ENCODE measurements around the gene ANKRD42.
"Not testable (repeated sequence)": the region's sequence is repeated elsewhere in the genome, so short reads cannot be mapped to it uniquely, and the experiment has no call there.

Gene ANKRD42

GRCh38 chr11:83174008-83174407 lies 19.5 kb upstream of the ANKRD42 start:
- no peak for DNase-seq

DNA sequence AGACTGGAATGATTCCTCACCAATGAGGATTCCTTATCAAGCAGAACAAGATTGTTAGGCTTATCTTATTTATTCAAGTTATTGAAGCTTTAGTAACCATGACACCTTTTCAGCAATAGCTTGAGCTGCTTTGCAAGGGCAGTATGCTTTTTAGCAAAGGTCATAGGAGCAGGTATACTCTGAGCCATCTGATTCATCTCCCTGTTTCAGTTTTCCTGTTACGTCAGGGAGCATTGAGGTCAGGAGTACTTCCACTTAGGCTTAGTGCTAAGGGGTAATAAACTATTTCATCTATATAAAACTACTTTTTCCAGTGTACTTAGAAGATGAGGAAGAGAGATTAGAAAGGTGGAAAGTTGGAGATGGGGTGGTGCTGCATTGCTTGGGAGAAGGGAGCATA lies 17.7 kb upstream of the ANKRD42 start:
- DNase-seq = no peak

DNA sequence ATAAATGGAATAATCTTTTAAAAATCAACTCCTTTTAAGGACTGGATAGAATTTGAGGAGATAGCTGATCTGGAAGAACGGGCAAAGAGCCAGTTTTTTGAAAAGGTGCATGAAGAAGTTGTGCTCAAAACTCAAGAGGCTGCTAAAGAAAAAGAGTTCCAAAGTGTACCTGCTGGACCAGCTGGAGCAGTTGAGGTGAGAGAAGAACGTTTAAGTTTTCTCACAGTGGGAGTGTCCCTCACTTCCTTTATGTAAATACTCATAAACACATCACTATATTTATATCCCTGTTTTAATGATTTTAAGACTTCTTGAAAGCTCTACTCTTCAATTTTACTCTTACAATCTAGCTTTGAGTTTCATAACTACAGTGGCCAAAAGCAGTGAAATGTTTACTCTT lies 11.7 kb upstream of the ANKRD42 start:
- DNase-seq = no peak

DNA sequence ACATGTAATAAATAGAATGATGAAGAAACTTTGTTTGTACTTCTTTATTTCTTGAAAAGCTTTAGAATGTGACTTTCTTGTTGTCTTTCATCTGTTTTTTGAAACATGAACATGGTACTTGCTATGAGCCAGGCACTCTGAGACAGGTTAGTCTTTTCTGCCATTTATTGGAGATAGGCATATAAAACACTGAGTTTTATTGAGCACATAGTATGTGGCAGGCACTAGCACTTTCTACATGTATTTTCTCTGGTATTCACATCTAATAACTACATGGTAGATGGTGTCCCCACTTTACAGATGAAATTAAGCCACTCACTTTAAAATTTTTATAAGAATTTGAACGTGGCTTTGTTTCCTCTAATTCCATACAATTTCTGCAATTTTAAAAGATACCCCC lies 7.7 kb upstream of the ANKRD42 start:
- no peak for DNase-seq

- DNase-seq = no peak
Observed at GRCh38 chr11:83187465-83187864, 6.0 kb upstream of the ANKRD42 start.

DNA sequence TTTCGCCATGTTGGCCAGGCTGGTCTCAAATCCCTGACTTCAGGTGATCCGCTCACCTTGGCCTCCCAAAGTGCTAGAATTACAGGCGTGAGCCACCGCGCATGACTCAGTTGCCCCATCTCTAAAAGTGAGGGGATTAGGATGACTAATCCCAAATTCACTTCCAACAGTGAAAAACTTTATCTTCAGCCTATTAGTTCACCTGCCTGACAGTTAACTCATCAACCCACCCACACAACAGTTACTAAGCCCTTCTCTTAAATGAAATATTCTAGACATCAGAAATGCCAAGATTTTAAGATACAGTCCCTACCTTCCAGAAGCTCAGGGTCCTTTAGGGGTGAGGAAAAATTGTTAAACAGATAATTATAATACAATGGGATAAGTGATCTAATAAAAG lies 2.0 kb upstream of the ANKRD42 start:
- peak; percentile 16 to 25 for DNase-seq

GRCh38 chr11:83191986-83192385 lies 1.5 kb upstream of the ANKRD42 start:
- no peak for DNase-seq

GRCh38 chr11:83192606-83193245 lies 786 bp upstream of the ANKRD42 start:
- DNase-seq = no peak

DNA sequence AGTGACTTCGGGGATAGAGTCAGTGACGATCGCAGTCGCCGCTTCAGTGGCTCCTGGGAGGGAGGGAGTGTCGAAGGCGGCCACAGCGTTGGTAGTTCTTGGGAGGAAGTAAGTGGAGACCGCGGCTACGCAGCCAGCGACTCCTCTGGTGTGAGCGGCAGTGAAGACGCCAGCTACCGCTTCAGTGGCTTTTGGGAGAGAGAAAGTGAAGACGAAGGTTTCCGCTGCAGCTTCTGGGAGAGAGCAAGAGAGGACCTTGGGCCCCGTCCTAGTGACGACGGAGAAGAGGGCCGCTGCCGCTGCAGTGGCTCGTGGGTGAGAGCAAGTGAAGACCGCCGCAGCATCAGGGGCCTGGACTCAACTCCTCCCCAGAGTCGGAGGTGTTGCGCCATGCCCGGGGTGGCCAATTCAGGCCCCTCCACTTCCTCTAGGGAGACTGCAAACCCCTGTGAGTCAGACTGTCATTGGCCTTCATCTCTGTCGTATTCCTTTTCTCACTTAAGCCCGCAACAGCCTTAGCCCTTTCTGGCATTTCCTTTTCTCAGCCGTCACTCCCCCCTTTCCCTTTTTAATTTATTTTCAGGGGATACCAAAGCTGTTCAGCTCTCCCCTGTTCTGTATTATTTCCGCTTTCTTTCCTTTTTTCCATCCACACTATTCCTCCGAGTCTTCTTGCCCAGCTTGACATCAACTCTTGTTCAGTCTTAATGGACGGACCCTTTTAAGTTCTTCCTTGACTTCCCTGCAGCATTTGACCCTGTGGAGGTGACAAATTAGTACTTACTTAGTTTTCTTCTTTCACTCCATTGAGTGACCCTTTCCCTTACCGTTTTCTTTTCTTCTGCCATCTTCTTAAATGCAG lies 1.0 kb downstream of the ANKRD42 start:
- DNase-seq = peak; percentile 34 to 48

DNA sequence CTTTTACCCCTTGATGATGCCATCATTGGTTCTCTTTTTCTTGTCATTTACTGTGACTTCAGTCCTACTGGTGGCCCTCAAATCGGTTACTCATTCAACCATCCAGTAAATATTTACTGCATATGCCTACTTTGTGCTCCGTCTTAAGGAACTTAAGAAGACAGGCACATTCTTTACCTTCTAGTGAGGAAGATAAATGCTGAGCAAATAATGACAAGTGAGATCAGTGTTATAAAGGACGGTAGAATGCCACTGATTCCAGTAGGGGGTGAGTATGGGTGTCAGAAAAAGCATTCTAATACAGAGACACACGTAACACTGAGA lies 1.6 kb downstream of the ANKRD42 start:
- no peak for DNase-seq

- DNase-seq = no peak
Observed at GRCh38 chr11:83195649-83196048, 2.1 kb downstream of the ANKRD42 start.

DNA sequence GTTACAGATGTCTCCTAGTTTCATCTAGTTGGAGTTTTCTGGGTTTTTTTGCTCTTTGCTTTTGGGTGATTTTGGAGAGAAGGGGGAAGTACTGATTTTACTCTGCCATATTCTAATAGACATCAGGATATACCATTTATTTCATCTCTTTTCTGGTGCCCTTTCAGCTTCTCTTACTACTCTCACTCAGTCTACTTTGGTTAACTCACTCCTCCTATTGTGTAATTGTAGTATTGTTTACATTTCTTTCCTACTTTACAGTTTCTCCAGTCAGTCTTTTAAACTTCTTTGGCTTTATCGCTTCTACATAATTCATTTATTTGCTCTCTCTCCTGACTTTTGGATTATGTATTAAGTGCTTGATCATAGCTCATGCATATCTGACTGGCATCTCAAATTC lies 6.5 kb downstream of the ANKRD42 start:
- DNase-seq = no peak

- no peak for DNase-seq
Observed at GRCh38 chr11:83205608-83206185, 12.2 kb downstream of the ANKRD42 start.

DNA sequence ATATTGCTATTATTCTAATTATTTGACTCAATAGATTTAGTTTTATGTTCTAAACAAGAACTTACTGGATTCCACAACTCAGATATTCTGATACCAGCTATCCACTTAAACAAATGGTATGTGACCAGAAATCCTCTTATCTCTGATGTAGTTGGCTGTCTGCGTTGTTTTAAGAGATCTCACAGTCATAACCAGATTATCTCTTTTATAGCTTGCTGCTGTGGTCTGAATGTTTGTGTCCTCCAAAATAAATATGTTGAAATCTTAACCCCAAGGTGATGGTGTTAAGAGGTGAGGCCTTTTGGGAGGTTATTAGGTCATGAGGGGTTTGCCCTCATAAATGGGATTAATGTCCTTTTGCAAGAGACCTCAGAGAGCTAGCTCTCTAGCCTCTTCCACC lies 12.7 kb downstream of the ANKRD42 start:
- no peak for DNase-seq

DNA sequence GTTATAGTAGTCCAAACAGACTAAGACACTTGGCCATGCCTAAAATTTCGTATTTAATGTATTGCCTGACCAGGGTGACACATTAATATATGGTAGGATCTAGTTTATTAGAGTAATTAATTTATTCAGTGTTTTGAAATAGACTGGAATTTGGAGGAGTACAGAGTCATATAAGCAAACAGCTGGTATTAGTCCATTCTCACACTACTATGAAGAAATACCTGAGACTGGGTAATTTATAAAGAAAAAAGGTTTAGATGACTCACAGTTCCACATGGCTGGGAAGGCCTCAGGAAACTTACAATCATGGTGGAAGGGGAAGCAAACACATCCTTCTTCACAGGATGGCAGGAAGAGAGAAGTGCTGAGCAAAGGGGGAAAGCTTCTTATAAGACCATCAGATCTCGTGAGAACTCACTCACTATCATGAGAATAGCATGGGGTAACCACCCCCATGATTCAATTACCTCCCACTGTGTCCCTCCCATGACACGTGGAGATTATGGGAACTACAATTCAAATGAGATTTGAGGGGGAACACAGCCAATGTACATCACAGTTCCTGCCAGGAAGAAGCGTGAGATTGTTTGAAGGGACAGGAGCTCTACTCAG lies 13.4 kb downstream of the ANKRD42 start:
- DNase-seq = not testable (repeated sequence)

- DNase-seq = no peak
Observed at GRCh38 chr11:83219095-83219494, 25.6 kb downstream of the ANKRD42 start.

DNA sequence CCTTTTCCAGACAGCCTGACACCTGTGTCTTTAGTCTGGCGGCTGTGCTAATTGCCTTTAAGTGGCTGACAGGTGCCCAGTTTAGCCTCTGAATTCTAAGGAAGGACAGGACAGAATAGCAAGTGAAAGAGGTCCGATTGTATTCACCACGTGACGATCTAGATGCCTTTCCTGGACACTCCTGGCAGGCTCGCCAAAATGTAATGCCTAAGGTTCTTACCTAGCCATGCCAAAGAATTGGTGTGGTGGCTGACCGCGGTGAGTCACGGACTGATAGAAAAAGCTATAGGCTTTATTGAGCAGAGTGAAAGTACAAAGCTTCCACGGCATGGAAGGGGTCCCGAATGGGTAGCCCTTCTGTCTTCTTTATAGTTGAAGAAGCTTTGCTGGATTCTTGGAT lies 26.7 kb downstream of the ANKRD42 start:
- DNase-seq = no peak

- no peak for DNase-seq
Observed at GRCh38 chr11:83221694-83222093, 28.2 kb downstream of the ANKRD42 start.

DNA sequence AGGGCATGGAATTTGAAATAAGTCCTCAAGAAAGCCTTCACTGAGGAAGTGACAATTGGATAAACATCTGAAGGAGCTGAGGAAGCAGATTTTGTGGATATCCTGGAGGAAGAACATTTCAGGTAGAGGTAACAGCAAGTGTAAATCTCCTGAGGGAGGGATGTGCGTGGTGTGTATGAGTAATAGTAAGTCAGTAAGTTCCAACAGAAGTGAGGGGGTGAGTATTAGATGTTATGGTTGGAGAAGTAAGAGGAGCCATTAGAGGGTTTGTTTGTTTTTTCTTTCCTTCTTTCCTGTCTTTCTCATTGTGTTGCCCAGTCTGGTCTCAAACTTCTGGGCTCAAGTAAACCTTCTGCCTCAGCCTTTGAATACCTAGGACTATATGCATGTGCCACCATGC lies 29.0 kb downstream of the ANKRD42 start:
- DNase-seq = no peak

- DNase-seq = no peak
Observed at GRCh38 chr11:83223457-83223856, 29.9 kb downstream of the ANKRD42 start.

DNA sequence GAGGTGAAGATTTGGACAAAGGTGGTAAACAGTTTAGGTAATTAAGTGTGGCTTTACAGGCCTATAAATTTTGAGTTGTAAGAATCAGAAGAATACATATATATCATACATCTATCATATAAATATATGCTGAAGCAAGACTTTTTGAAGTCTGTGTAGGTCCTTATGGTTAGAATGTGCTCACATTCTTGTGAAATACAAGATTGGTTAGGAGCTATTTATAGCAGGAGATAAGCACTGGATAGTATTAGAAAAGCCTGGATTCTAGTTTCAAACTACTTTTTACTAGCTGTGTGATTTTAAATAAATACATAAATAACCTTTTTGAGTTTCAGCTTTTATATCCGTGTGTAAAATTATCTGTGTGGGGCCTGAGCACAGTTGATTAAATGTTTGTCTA lies 42.3 kb downstream of the ANKRD42 start:
- DNase-seq = no peak

- no peak for DNase-seq
Observed at GRCh38 chr11:83238111-83238510, 44.6 kb downstream of the ANKRD42 start.

DNA sequence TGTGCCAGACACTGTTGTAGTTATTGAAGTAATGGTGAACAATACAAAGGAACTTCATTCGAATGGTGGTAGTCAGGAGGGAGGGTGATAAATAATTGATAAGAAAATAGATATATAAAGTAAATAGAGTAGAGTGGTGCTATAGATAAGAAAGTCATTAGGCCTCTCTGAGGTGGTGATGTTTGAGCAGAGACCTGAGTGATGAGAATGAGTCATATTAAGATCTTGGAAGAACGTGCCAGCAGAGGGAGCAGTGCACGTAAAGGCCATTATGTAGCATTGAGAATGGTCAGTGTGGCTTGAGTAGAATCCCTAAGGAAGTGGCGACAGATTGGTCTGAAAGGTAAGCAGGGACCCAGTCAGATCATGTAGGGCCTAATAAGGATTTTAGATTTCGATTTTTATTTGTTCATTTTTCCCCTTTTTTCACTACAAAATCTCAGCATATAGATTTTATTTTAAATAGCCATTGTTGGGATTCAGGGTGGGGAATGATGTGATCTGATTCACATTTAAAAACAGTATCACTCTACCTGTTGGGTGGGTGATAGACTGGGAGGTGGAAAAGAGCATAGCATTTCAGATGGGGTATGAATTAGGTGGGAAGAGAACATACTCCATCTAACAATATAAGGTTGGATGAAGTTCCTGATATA lies 47.9 kb downstream of the ANKRD42 start:
- peak; percentile 3 to 4 for DNase-seq

Measured in activated CD4-positive, alpha-beta T cell treated with anti-CD3 and anti-CD28 coated beads for 4 hours (primary cell).